Measurements from ENCODE around the gene ZNF100. TPM values are rescaled to one million over a fixed set of nuclear protein-coding genes. Genes with fewer than 3 reads are reported as not detected.

The ZNF100 gene
- total and polyA plus RNA-seq, 2 of the 4 experiments (the other 2 are of a cell fraction), result 2.2 to 5.9 TPM

DNA sequence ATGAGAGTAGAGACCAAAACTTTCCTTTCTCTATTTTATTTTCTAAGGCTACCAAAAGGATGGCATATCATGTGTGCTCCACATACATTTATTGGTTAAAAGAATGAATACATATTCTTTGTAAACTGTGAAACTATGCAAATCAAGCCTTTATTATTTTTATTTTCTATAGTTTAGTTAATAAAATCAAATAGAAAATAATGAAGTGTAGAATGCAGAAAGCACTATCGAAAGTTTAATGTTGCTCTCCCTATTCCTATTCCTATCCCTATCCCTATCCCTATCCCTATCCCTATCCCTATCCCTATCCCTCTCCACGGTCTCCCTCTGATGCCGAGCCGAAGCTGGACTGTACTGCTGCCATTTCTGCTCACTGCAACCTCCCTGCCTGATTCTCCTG lies 60.3 kb downstream of the ZNF100 start:
- H3K27me3 ChIP-seq (ENCODE audit: control insufficient read depth, insufficient read depth, low read length), result no peaks in the 10 kb centered on the region
- H2BK120ac ChIP-seq (ENCODE audit: low read depth, low read length), result no peak overlapping the region
- H2BK20ac ChIP-seq (ENCODE audit: low read depth, low read length), result no peak overlapping the region
- H4K8ac ChIP-seq (ENCODE audit: low read depth in 2 of 2, low read length in 2 of 2), result no peak overlapping the region
- no TSS peak for BruUV-seq (replicated peaks)
- WGBS, 2 experiments (ENCODE audit: extremely low coverage in 2 of 2, insufficient read length in 1 of 2), result no CpG with 5 or more reads among the region's 4 CpGs
- H4K20me1 ChIP-seq (ENCODE audit: insufficient read depth, low read length), result no peaks in the 10 kb centered on the region
- H4K5ac ChIP-seq (ENCODE audit: low read depth, low read length), result no peak overlapping the region
- H2AFZ ChIP-seq (replicated peaks; ENCODE audit: low read length, poor library complexity), result no peak overlapping the region
- H3K9me3 ChIP-seq (ENCODE audit: control insufficient read depth, insufficient read depth, low read length), result peaks cover 13% of the 10 kb centered on the region
- no peak overlapping the region for H3K4ac ChIP-seq (ENCODE audit: low read depth, low read length)
- DNase-seq (no peak), ATAC-seq (ENCODE audit: low read depth) (no peak)
- no peak overlapping the region for H2BK15ac ChIP-seq (ENCODE audit: low read depth, low read length)
- H4K91ac ChIP-seq (ENCODE audit: insufficient read depth, low read depth, low read length), result no peak overlapping the region
- no peak overlapping the region for H2AK5ac ChIP-seq (ENCODE audit: low read depth, low read length)
- H3K4me1 ChIP-seq (ENCODE audit: control insufficient read depth, insufficient read depth, low read length), result no peaks in the 10 kb centered on the region
- no peaks in the 10 kb centered on the region for H3K36me3 ChIP-seq (ENCODE audit: control insufficient read depth, insufficient read depth, low read length)
- no peak overlapping the region for H3K27ac ChIP-seq (ENCODE audit: insufficient read depth, low read length)
- in situ Hi-C loops (cut with MboI; ENCODE audit: low sequenced_read_pairs) (no loop called here), intact Hi-C loops (cut with micrococcal nuclease) (no loop called here), dilution Hi-C loops (cut with HindIII; ENCODE audit: low sequenced_read_pairs, unreplicated experiment) (no loop called here)
- H2BK5ac ChIP-seq (ENCODE audit: low read depth, low read length, poor library complexity, severe bottlenecking), result no peak overlapping the region
- ChIA-PET POLR2A (ENCODE audit: unreplicated experiment) (no interaction called here), CTCF (no interaction called here)
- H3K4me2 ChIP-seq (ENCODE audit: low read depth, low read length), result no peak overlapping the region
- no peaks in the 10 kb centered on the region for H3K79me1 ChIP-seq (ENCODE audit: low read depth in 1 of 2, low read length in 2 of 2)
- H3K56ac ChIP-seq (ENCODE audit: extremely low read depth, insufficient read depth, low read length), result no peak overlapping the region
- no peaks in the 10 kb centered on the region for H3K9me1 ChIP-seq (ENCODE audit: insufficient read depth, low read length)
- TF ChIP-seq CHD1 (IDR thresholded peaks at IDR 0.05; ENCODE audit: low read depth, low read length) (no peak), MAFK (IDR thresholded peaks at IDR 0.05; ENCODE audit: low read depth, low read length) (no peak), RAD21 (IDR thresholded peaks at IDR 0.05; ENCODE audit: low read length) (no peak), POLR2A (IDR thresholded peaks at IDR 0.05; ENCODE audit: low read depth, low read length) (no peak), RCOR1 (IDR thresholded peaks at IDR 0.05; ENCODE audit: insufficient replicate concordance, low read length) (no peak), SMC3 (IDR thresholded peaks at IDR 0.05; ENCODE audit: low read depth, low read length) (no peak), NFE2L2 (IDR thresholded peaks at IDR 0.05; ENCODE audit: low read depth, low read length) (no peak), FOS (IDR thresholded peaks at IDR 0.05; ENCODE audit: low read depth, low read length) (no peak), BHLHE40 (IDR thresholded peaks at IDR 0.05; ENCODE audit: low read depth, low read length) (no peak), MAZ (IDR thresholded peaks at IDR 0.05; ENCODE audit: borderline replicate concordance, low read depth, low read length) (no peak), CEBPB (IDR thresholded peaks at IDR 0.05; ENCODE audit: low read depth, low read length) (no peak), MXI1 (IDR thresholded peaks at IDR 0.05; ENCODE audit: borderline replicate concordance, low read depth, low read length) (no peak)
- TF ChIP-seq, protein P1, sequence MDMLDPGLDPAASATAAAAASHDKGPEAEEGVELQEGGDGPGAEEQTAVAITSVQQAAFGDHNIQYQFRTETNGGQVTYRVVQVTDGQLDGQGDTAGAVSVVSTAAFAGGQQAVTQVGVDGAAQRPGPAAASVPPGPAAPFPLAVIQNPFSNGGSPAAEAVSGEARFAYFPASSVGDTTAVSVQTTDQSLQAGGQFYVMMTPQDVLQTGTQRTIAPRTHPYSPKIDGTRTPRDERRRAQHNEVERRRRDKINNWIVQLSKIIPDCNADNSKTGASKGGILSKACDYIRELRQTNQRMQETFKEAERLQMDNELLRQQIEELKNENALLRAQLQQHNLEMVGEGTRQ (IDR thresholded peaks at IDR 0.05; ENCODE audit: low read depth, low read length), result no peak
- TF ChIP-seq, protein P2, sequence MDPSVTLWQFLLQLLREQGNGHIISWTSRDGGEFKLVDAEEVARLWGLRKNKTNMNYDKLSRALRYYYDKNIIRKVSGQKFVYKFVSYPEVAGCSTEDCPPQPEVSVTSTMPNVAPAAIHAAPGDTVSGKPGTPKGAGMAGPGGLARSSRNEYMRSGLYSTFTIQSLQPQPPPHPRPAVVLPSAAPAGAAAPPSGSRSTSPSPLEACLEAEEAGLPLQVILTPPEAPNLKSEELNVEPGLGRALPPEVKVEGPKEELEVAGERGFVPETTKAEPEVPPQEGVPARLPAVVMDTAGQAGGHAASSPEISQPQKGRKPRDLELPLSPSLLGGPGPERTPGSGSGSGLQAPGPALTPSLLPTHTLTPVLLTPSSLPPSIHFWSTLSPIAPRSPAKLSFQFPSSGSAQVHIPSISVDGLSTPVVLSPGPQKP (IDR thresholded peaks at IDR 0.05; ENCODE audit: borderline replicate concordance, low read depth, low read length), result no peak
- TF ChIP-seq, protein P3, sequence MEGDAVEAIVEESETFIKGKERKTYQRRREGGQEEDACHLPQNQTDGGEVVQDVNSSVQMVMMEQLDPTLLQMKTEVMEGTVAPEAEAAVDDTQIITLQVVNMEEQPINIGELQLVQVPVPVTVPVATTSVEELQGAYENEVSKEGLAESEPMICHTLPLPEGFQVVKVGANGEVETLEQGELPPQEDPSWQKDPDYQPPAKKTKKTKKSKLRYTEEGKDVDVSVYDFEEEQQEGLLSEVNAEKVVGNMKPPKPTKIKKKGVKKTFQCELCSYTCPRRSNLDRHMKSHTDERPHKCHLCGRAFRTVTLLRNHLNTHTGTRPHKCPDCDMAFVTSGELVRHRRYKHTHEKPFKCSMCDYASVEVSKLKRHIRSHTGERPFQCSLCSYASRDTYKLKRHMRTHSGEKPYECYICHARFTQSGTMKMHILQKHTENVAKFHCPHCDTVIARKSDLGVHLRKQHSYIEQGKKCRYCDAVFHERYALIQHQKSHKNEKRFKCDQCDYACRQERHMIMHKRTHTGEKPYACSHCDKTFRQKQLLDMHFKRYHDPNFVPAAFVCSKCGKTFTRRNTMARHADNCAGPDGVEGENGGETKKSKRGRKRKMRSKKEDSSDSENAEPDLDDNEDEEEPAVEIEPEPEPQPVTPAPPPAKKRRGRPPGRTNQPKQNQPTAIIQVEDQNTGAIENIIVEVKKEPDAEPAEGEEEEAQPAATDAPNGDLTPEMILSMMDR (conservative IDR thresholded peaks at IDR 0.05; ENCODE audit: low read depth, low read length), result no peak
- H3K9ac ChIP-seq (ENCODE audit: low read depth, low read length), result no peak overlapping the region
- no peak overlapping the region for H3K23ac ChIP-seq (ENCODE audit: low read depth, low read length)
- H3K4me3 ChIP-seq (ENCODE audit: insufficient read depth, low read depth, low read length), result no peak overlapping the region
- H3K18ac ChIP-seq (ENCODE audit: low read depth, low read length), result no peak overlapping the region
- no peak overlapping the region for H3K14ac ChIP-seq (replicated peaks; ENCODE audit: low read depth, low read length)
- no peak overlapping the region for H2AK9ac ChIP-seq (replicated peaks; ENCODE audit: low read depth, low read length, poor library complexity)
